ENCODE measurements around the gene ARHGEF7.
"Not testable (repeated sequence)": the region's sequence is repeated elsewhere in the genome, so short reads cannot be mapped to it uniquely, and the experiment has no call there.

DNA sequence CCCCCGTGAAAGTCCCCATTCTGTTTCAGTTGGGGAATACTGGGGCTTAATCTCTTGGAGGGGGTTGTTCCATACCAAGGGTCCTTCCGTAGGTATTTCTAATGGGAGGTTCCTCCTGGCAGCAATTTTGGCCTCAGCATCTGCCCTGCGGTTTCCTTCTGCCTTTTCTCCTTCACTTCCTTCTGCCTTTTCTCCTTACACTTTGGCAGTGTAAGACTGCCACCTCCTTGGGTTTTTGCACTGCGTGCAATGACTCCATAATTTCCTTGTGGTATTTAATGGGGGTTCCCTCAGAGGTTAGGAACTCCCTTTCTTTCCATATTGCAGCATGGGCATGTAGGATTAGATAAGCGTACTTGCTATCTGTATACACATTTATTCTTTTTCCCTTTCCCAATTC lies 78.1 kb downstream of the ARHGEF7 start:
- TF ChIP-seq YY1 (IDR thresholded peaks at IDR 0.05; ENCODE audit: insufficient read depth, insufficient read length); ZNF274 (IDR thresholded peaks at IDR 0.05; ENCODE audit: low read depth, low read length): not testable (repeated sequence)
